HUES6 (cell line): ENCODE measurements around the gene SSTR1.
"Not testable (repeated sequence)": the region's sequence is repeated elsewhere in the genome, so short reads cannot be mapped to it uniquely, and the experiment has no call there.

Source experiments
- H3K27ac ChIP-seq: 2 replicates; pipeline ENCODE4 v1.7.0; 2013; ENCODE audit warnings: low read depth, mild to moderate bottlenecking, low read length, inconsistent platforms
- H3K27me3 ChIP-seq: 2 replicates; pipeline ENCODE4 v1.6.1; 2013; ENCODE audit warnings: low read length; ENCODE audit not compliant: control insufficient read depth, insufficient read depth
- H3K36me3 ChIP-seq: 2 replicates; pipeline ENCODE4 v1.6.1; 2013; ENCODE audit warnings: low read length; ENCODE audit not compliant: control insufficient read depth, insufficient read depth
- H3K4me1 ChIP-seq: 2 replicates; pipeline ENCODE4 v1.6.1; 2013; ENCODE audit warnings: low read length; ENCODE audit not compliant: control insufficient read depth, insufficient read depth
- H3K4me3 ChIP-seq: 2 replicates; pipeline ENCODE4 v1.5.1; 2013; ENCODE audit warnings: low read depth, low read length
- H3K9ac ChIP-seq: one replicate; pipeline ENCODE4 v1.6.1; 2013; ENCODE audit warnings: mild to moderate bottlenecking, low read length
- H3K9me3 ChIP-seq: 2 replicates; pipeline ENCODE4 v1.6.1; 2013; ENCODE audit warnings: low read depth, low read length; ENCODE audit not compliant: control insufficient read depth, insufficient read depth

SSTR1 gene

GRCh38 chr14:38189930-38190726 is 17.6 kb upstream of the SSTR1 start:
- H3K4me3 ChIP-seq, result peak overlapping the region; percentile 45
- H3K27me3 ChIP-seq, result no peaks in the 10 kb centered on the region
- H3K4me1 ChIP-seq, result peaks cover 35% of the 10 kb centered on the region
- peak overlapping the region; percentile 99 for H3K27ac ChIP-seq
- H3K36me3 ChIP-seq, result peaks cover 24% of the 10 kb centered on the region
- peak overlapping the region; percentile 89 for H3K9ac ChIP-seq
- no peaks in the 10 kb centered on the region for H3K9me3 ChIP-seq

- H3K36me3 ChIP-seq, result peaks cover 27% of the 10 kb centered on the region
- H3K9ac ChIP-seq, result peak overlapping the region; percentile 100
- peak overlapping the region; percentile 86 for H3K4me3 ChIP-seq
- peaks cover 38% of the 10 kb centered on the region for H3K4me1 ChIP-seq
- H3K27me3 ChIP-seq, H3K9me3 ChIP-seq: not testable (repeated sequence)
- peak overlapping the region; percentile 94 for H3K27ac ChIP-seq
Measured at GRCh38 chr14:38190846-38191245, 16.9 kb upstream of the SSTR1 start.

- Histone ChIP-seq H3K4me1 (peaks cover 38% of the 10 kb centered on the region), H3K27ac (peak overlapping the region; percentile 94), H3K4me3 (peak overlapping the region; percentile 86), H3K9ac (peak overlapping the region; percentile 100), H3K36me3 (peaks cover 32% of the 10 kb centered on the region)
- H3K9me3 ChIP-seq, H3K27me3 ChIP-seq: not testable (repeated sequence)
Measured at GRCh38 chr14:38191491-38191890, 16.2 kb upstream of the SSTR1 start.

- Histone ChIP-seq H3K9ac (peak overlapping the region; percentile 66), H3K27me3 (no peaks in the 10 kb centered on the region), H3K36me3 (peaks cover 65% of the 10 kb centered on the region), H3K4me3 (peak overlapping the region; percentile 40; the same call in 1 of the 2 replicates), H3K27ac (peak overlapping the region; percentile 92; the same call in 1 of the 2 replicates), H3K9me3 (no peaks in the 10 kb centered on the region), H3K4me1 (peaks cover 17% of the 10 kb centered on the region)
Measured at GRCh38 chr14:38197001-38197783, 10.5 kb upstream of the SSTR1 start.

DNA sequence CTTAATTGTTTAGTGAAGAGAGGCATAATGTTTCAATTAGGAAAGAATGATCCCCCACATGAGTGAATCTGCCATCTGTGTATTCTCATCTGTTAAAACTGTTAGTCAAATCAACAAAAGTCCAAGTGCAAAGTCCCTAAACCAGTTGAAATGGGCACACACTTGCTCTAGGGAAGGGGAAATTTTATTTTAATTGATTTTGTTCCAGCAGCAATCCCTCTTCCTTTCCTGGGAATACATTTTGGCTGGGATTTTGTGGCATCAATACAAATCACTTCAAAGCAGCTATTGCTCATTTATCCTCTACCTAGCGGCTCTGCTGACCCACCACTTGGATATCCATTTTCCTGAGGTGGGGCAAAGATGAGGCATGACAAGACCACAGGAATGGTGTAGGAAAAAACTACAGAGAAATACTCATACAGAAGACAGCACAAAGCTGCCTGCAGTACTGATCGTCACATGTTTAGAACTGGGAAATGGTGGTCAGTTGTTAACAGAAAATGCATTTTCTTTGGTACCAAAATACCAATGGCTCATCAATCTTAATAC is 9.8 kb upstream of the SSTR1 start:
- H3K4me1 ChIP-seq, result peaks cover 17% of the 10 kb centered on the region
- H3K27me3 ChIP-seq, result no peaks in the 10 kb centered on the region
- peaks cover 61% of the 10 kb centered on the region for H3K36me3 ChIP-seq
- H3K9ac ChIP-seq, result no peak overlapping the region
- H3K9me3 ChIP-seq, result no peaks in the 10 kb centered on the region
- peak overlapping the region; percentile 92; the same call in 1 of the 2 replicates for H3K27ac ChIP-seq
- no peak overlapping the region for H3K4me3 ChIP-seq

GRCh38 chr14:38198425-38198824 is 9.3 kb upstream of the SSTR1 start:
- Histone ChIP-seq H3K27me3 (no peaks in the 10 kb centered on the region), H3K9ac (no peak overlapping the region), H3K4me3 (no peak overlapping the region), H3K9me3 (no peaks in the 10 kb centered on the region), H3K27ac (no peak overlapping the region), H3K4me1 (peaks cover 17% of the 10 kb centered on the region), H3K36me3 (peaks cover 56% of the 10 kb centered on the region)

DNA sequence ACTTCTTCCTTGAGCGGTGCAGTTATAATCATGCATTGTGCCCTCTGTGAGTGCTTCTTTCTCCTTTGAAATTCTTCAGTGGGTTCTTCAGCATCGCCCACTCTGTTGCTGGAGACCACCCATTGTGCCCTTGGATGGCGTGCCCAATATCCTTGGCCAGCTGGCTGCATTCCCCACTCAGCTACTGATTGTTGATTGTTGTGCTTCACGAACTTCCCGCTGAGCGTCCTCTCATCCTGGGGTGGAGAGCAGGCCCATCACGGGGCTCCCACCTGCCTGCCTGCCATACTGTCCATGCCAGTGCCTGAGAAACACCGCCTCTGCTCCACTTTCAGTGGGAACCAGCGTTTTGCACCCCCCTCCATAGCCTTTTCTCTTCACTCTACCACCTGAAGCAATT is 8.6 kb upstream of the SSTR1 start:
- H3K27ac ChIP-seq, result no peak overlapping the region
- H3K4me3 ChIP-seq, result no peak overlapping the region
- H3K36me3 ChIP-seq, result peaks cover 53% of the 10 kb centered on the region
- no peaks in the 10 kb centered on the region for H3K27me3 ChIP-seq
- peaks cover 17% of the 10 kb centered on the region for H3K4me1 ChIP-seq
- no peaks in the 10 kb centered on the region for H3K9me3 ChIP-seq
- no peak overlapping the region for H3K9ac ChIP-seq

GRCh38 chr14:38199739-38200138 is 8.0 kb upstream of the SSTR1 start:
- Histone ChIP-seq H3K27me3 (no peaks in the 10 kb centered on the region), H3K9me3 (no peaks in the 10 kb centered on the region), H3K4me3 (no peak overlapping the region), H3K27ac (no peak overlapping the region), H3K9ac (no peak overlapping the region), H3K36me3 (peaks cover 50% of the 10 kb centered on the region), H3K4me1 (peaks cover 17% of the 10 kb centered on the region)

GRCh38 chr14:38201137-38201828 is 6.4 kb upstream of the SSTR1 start:
- Histone ChIP-seq H3K4me1 (peaks cover 12% of the 10 kb centered on the region), H3K4me3 (no peak overlapping the region), H3K27ac (no peak overlapping the region), H3K27me3 (peaks cover 12% of the 10 kb centered on the region), H3K9me3 (peaks cover 3% of the 10 kb centered on the region; the same call in 1 of the 2 replicates), H3K9ac (no peak overlapping the region), H3K36me3 (peaks cover 44% of the 10 kb centered on the region)

GRCh38 chr14:38202444-38203191 is 5.1 kb upstream of the SSTR1 start:
- Histone ChIP-seq H3K27ac (no peak overlapping the region), H3K4me1 (peaks cover 5% of the 10 kb centered on the region), H3K36me3 (peaks cover 32% of the 10 kb centered on the region), H3K27me3 (peaks cover 26% of the 10 kb centered on the region), H3K9ac (no peak overlapping the region), H3K9me3 (peaks cover 3% of the 10 kb centered on the region; the same call in 1 of the 2 replicates), H3K4me3 (no peak overlapping the region)
